Left lung (tissue), 10 donors: ENCODE data around the gene CARMIL1. TPM values are rescaled to one million over a fixed set of nuclear protein-coding genes. Genes with fewer than 3 reads are reported as not detected.

Source experiments
- ATAC-seq: fragments of 200-7000 bp; cut with Tn5 transposase; one replicate; pipeline ENCODE4 v1.9.1; 2020; ENCODE audit warnings: moderate library complexity
- DNase-seq, 4 donors: peaks; one replicate each; pipeline ENCODE4 v3.0.0-alpha.2; 2013 to 2020
- H3K27ac ChIP-seq, 2 donors: fragments of 200-600 bp; sonication (generic) in 1 of 2; one replicate each; pipeline versions ENCODE4 v1.5.0 to v1.8.0; 2020 to 2021
- H3K27me3 ChIP-seq, 2 donors: fragments of 200-600 bp; sonication (generic) in 1 of 2; one replicate each; pipeline versions ENCODE4 v1.5.0 to v1.8.0; 2020 to 2021
- H3K36me3 ChIP-seq, 2 donors: fragments of 200-600 bp; sonication (generic) in 1 of 2; one replicate each; pipeline versions ENCODE4 v1.5.0 to v1.8.0; 2020 to 2021
- H3K4me1 ChIP-seq, 2 donors: fragments of 200-600 bp; one replicate each; pipeline ENCODE4 v1.8.0; 2021
- H3K4me3 ChIP-seq, 2 donors: fragments of 200-600 bp; sonication (generic) in 1 of 2; one replicate each; pipeline versions ENCODE4 v1.5.0 to v1.8.0; 2020 to 2021; ENCODE audit warnings: mild to moderate bottlenecking in 1 of 2
- H3K9me3 ChIP-seq, 2 donors: fragments of 200-600 bp; sonication (generic) in 1 of 2; one replicate each; pipeline versions ENCODE4 v1.5.0 to v1.8.0; 2020 to 2021
- CTCF ChIP-seq, 2 donors: fragments of 200-600 bp; sonication (generic) in 1 of 2; IDR thresholded peaks; one replicate each; pipeline versions ENCODE4 v1.5.0 to v1.8.0; 2021; ENCODE audit warnings: antibody characterized with exemption in 2 of 2
- intact Hi-C, 2 donors: fragments of 100-400 bp; cut with DNase I; formaldehyde crosslinking; loops; one replicate each; pipeline versions ENCODE4 v1.11.2 to v1.14.2; 2022
- polyA plus RNA-seq, 6 donors: library from polyadenylated mRNA; unstranded; fragments of 120-200 nt; gene quantifications; one replicate each; pipeline ENCODE4 v1.2.1, GENCODE V29; 2013; ENCODE audit not compliant: insufficient read length in 6 of 6
- total RNA-seq, 2 donors: library from RNA; stranded (reverse); fragmentation: NEBNext Ultra II Directional; extraction: Animal tissue kit (Norgen Biotek cat#: 25700); gene quantifications; one replicate each; pipeline ENCODE4 v1.2.1, GENCODE V29; 2021
- donor health status: DM: no; HTN: yes; CAD: no.
- donor health status: DM: no; HTN: no; CAD: no.

CARMIL1 gene
- total and polyA plus RNA-seq, 8 donors, result 16.4 to 32.8 (median 27.4) TPM

DNA sequence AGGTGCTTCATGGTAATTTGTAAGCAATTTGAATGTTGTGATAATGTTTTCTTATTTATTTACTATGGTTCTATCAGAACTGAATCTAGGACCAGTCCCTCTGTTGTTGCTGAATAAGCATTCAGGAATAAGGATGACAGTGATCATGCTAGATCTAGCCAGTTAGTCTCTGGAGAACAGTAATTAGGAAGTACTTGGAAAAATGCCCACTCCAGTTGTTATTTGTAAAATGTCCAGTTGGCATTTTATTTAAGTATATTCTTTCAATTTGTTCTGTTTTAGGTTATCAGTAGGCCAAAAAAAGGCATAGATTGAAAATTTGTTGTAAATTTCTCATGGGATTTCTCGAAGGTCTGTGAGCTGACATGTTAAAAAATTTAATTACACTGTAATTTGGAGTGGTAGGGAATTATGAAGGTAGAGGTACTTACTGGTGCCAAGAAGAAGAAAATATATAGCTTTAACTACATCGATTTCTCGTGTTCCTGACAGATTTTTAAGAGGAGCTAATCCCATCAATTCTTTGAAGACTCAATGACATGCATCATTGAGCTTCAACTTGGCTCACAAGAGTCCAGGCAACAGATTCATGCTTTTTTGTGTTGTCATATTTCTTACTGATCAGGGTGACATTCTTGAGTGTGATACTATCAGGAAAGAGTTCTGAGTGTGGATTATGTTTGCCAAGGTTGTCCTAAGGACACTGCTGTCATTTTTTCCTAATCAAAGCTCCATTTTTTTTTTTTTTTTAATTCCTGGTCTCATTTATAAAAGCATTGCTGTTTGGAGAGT is 177.3 kb downstream of the CARMIL1 start:
- no peaks in the 10 kb centered on the region for H3K36me3 ChIP-seq
- H3K27me3 ChIP-seq, result no peaks in the 10 kb centered on the region
- DNase-seq, result no peak
- no peak for TF ChIP-seq CTCF (IDR thresholded peaks at IDR 0.05)
- ATAC-seq, result no peak
- no peak overlapping the region for H3K4me3 ChIP-seq
- no peak overlapping the region for H3K27ac ChIP-seq
- intact Hi-C loops, result no loop called here
- peaks cover 0 to 9% of the 10 kb centered on the region in 2 donors for H3K4me1 ChIP-seq
- no peaks in the 10 kb centered on the region for H3K9me3 ChIP-seq

DNA sequence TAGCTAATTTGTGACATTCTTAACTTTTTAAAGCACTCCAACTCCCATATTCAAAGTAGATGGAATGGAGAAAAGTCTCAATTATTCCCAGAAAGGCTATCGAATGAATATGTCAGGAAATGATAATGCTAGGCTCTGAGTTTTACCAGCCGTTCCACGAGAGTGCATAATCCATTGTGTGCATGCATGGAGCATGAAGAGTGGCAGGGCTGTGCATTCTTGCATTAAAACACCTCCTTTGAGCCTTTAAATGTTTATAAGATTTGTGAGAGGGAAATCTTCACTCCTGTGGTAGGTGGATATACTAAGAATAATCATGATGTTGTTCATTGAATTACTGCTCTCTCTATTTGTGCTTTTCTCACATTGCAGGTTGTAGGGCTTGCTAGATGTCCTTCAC is 178.3 kb downstream of the CARMIL1 start:
- ATAC-seq, result no peak
- no peak for TF ChIP-seq CTCF (IDR thresholded peaks at IDR 0.05)
- intact Hi-C loops, result no loop called here

DNA sequence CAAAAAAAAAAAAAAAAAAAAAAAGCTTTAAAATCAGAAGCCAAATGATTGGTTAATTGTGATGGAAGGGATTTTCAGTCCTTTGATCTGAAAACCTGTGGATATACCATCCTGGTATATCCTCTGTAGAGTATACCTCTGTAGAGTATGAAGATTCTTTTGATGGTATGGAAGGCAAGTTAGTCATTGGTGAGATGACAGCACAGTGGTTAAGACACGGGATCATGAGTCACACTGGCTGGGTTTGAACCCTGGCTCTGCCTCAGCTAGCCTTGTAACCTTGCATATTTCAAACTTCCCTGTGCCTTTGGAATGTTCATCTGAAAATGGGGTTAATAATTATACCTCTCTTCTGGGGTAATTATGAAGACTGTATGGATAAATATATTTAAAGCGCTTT is 179.3 kb downstream of the CARMIL1 start:
- H3K27me3 ChIP-seq, result no peaks in the 10 kb centered on the region
- no peak overlapping the region for H3K4me3 ChIP-seq
- TF ChIP-seq CTCF (IDR thresholded peaks at IDR 0.05), result no peak
- ATAC-seq, result peak; percentile 46
- peak in 1 of 4 donors; percentile 44 for DNase-seq
- intact Hi-C loops, result no loop called here
- no peaks in the 10 kb centered on the region for H3K4me1 ChIP-seq
- H3K36me3 ChIP-seq, result no peaks in the 10 kb centered on the region
- no peaks in the 10 kb centered on the region for H3K9me3 ChIP-seq
- H3K27ac ChIP-seq, result no peak overlapping the region

More for the DNA sequence above, 178.3 kb downstream of the CARMIL1 start:
- Histone ChIP-seq H3K27me3 (no peaks in the 10 kb centered on the region), H3K36me3 (no peaks in the 10 kb centered on the region), H3K4me3 (no peak overlapping the region), H3K9me3 (no peaks in the 10 kb centered on the region), H3K27ac (no peak overlapping the region), H3K4me1 (peaks cover 0 to 7% of the 10 kb centered on the region in 2 donors)
- no peak for DNase-seq

GRCh38 chr6:25462235-25462897 is 183.2 kb downstream of the CARMIL1 start:
- TF ChIP-seq CTCF (IDR thresholded peaks at IDR 0.05), result no peak
- intact Hi-C loops, result no loop called here
- Histone ChIP-seq H3K4me3 (no peak overlapping the region), H3K9me3 (no peaks in the 10 kb centered on the region), H3K36me3 (no peaks in the 10 kb centered on the region), H3K27me3 (no peaks in the 10 kb centered on the region), H3K27ac (no peak overlapping the region), H3K4me1 (no peaks in the 10 kb centered on the region)
- no peak for ATAC-seq
- DNase-seq, result no peak

DNA sequence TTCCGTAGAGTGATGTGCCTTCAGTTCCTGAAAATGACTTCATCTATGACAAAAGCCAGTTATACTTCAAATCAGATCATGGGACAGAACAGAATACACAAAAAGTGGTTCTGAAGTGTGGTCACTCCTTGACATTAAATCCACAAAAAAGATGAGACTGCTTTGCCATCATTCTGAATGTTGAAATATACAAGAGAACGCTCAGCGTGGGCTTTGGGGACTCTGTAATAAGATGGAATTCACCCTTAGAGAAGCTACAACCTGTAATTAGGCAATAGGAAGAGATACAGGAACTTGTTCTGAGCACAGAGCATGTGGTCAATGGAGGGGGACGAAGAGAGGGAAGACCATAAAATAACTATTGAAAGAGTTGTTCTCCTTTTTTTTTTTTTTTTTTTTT is 184.3 kb downstream of the CARMIL1 start:
- no peaks in the 10 kb centered on the region for H3K4me1 ChIP-seq
- H3K36me3 ChIP-seq, result no peaks in the 10 kb centered on the region
- no peaks in the 10 kb centered on the region for H3K27me3 ChIP-seq
- TF ChIP-seq CTCF (IDR thresholded peaks at IDR 0.05), result no peak
- no peaks in the 10 kb centered on the region for H3K9me3 ChIP-seq
- H3K27ac ChIP-seq, result no peak overlapping the region
- DNase-seq (no peak), ATAC-seq (no peak)
- intact Hi-C loops, result no loop called here
- H3K4me3 ChIP-seq, result no peak overlapping the region
